Measurements from ENCODE around the gene CLEC1B. TPM values are rescaled to one million over a fixed set of nuclear protein-coding genes. Genes with fewer than 3 reads are reported as not detected.
"Not testable (repeated sequence)": the region's sequence is repeated elsewhere in the genome, so short reads cannot be mapped to it uniquely, and the experiment has no call there.

CLEC1B gene
- total RNA-seq, 1 donor, result not detected

GRCh38 chr12:10027721-10028120, 28.8 kb upstream of the CLEC1B start:
- TF ChIP-seq, protein P1, sequence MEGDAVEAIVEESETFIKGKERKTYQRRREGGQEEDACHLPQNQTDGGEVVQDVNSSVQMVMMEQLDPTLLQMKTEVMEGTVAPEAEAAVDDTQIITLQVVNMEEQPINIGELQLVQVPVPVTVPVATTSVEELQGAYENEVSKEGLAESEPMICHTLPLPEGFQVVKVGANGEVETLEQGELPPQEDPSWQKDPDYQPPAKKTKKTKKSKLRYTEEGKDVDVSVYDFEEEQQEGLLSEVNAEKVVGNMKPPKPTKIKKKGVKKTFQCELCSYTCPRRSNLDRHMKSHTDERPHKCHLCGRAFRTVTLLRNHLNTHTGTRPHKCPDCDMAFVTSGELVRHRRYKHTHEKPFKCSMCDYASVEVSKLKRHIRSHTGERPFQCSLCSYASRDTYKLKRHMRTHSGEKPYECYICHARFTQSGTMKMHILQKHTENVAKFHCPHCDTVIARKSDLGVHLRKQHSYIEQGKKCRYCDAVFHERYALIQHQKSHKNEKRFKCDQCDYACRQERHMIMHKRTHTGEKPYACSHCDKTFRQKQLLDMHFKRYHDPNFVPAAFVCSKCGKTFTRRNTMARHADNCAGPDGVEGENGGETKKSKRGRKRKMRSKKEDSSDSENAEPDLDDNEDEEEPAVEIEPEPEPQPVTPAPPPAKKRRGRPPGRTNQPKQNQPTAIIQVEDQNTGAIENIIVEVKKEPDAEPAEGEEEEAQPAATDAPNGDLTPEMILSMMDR (IDR thresholded peaks at IDR 0.05; ENCODE audit: insufficient read depth, low read depth, low read length), result no peak
- no peak overlapping the region for H3K4me3 ChIP-seq (ENCODE audit: low read depth, low read length)
- peak; percentile 51 for DNase-seq (ENCODE audit: low read depth)

DNA sequence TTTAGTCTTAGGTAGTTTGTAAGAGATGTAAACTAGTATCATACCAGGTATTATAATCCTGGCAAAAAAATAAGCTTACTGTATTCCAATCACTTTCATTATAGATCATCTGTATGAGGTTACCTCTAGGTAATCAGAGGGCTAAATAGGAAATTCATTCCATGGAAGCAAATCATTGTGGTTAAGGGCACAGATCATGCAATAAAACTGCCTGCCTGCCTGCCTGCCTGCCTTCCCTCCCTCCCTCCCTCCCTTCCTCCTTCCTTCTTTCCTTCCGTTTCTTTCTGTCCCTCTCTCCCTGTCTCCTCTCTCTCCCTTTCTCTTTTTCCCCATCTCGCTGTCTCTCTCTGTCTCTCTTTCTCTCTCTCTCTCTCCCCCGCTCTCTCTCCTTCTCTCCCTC, 28.4 kb upstream of the CLEC1B start:
- DNase-seq (ENCODE audit: low read depth), result no peak
- H3K4me3 ChIP-seq (ENCODE audit: low read depth, low read length), result no peak overlapping the region

GRCh38 chr12:10026666-10027065, 27.7 kb upstream of the CLEC1B start:
- not testable (repeated sequence) for DNase-seq (ENCODE audit: low read depth); H3K4me3 ChIP-seq (ENCODE audit: low read depth, low read length)

More for the DNA sequence above, 28.4 kb upstream of the CLEC1B start:
- TF ChIP-seq, protein P1 (IDR thresholded peaks at IDR 0.05; ENCODE audit: insufficient read depth, low read depth, low read length), result no peak

GRCh38 chr12:10025236-10025635, 26.3 kb upstream of the CLEC1B start:
- TF ChIP-seq, protein P1 (IDR thresholded peaks at IDR 0.05; ENCODE audit: insufficient read depth, low read depth, low read length), result no peak
- no peak overlapping the region for H3K4me3 ChIP-seq (ENCODE audit: low read depth, low read length)
- no peak for DNase-seq (ENCODE audit: low read depth)

GRCh38 chr12:10021342-10021741, 22.4 kb upstream of the CLEC1B start:
- no peak for DNase-seq (ENCODE audit: low read depth)
- TF ChIP-seq, protein P1 (IDR thresholded peaks at IDR 0.05; ENCODE audit: insufficient read depth, low read depth, low read length), result no peak
- H3K4me3 ChIP-seq (ENCODE audit: low read depth, low read length), result no peak overlapping the region

GRCh38 chr12:10018386-10018785, 19.5 kb upstream of the CLEC1B start:
- DNase-seq (ENCODE audit: low read depth), result peak; percentile 9
- TF ChIP-seq, protein P1 (IDR thresholded peaks at IDR 0.05; ENCODE audit: insufficient read depth, low read depth, low read length), result no peak
- H3K4me3 ChIP-seq (ENCODE audit: low read depth, low read length), result no peak overlapping the region

DNA sequence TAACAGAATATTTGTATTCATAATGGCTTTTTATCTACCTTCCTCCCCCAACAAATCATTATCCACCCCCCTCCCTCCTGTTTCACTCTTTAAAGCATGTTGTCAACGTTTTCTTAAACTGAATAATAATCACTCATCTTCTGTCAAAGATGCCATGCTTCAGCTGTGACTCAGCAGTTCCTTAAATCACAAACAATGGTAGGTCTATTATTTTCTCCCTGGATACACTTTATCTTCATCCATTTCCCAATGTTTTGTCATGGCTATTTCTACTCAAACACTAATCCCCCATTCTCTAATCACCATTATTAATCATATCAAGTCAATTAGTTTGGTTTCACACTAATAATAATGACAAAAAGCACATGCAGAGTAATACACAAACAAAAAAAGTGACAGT, 18.0 kb upstream of the CLEC1B start:
- TF ChIP-seq, protein P1 (IDR thresholded peaks at IDR 0.05; ENCODE audit: insufficient read depth, low read depth, low read length), result no peak
- no peak overlapping the region for H3K4me3 ChIP-seq (ENCODE audit: low read depth, low read length)
- DNase-seq (ENCODE audit: low read depth), result no peak
